NT2/D1 (cell line): ENCODE measurements around the gene OGN.

Experiments used
- SUZ12 ChIP-seq: IDR thresholded peaks from 2 replicates; pipeline ENCODE4 v1.6.1; 2011; ENCODE audit not compliant: insufficient read length, insufficient read depth; ENCODE audit errors: extremely low read depth
- YY1 ChIP-seq: IDR thresholded peaks from 2 replicates; pipeline ENCODE4 v1.6.1; 2011; ENCODE audit not compliant: insufficient read length, insufficient read depth
- ZNF274 ChIP-seq: IDR thresholded peaks from 2 replicates; pipeline ENCODE4 v1.6.1; 2011; ENCODE audit warnings: mild to moderate bottlenecking, low read depth, low read length

DNA sequence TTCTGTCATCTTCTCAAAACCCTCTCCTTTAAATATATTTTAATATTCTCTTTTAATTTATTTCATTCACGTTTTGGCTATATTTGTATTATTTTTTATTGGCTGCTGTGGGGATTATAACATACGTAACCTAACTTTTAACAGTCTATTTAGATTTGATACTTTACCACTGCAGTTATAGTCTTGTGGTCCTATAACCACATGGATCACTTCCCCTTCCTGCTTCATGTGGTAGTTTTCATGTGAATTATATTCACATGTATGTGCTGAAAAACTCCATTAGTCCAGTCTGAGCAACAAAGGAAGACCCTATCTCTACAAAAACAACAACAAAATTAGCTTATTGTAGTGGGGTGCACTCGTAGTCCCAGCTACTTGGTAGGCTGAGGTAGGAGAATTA is 44.3 kb downstream of the OGN start:
- TF ChIP-seq ZNF274 (no peak), SUZ12 (no peak), YY1 (no peak)
